Stimulated activated CD8-positive, alpha-beta memory T cell treated with anti-CD3 and anti-CD28 coated beads, Interleukin-2, amount 100 ng/mL, for 48 hours (primary cell): Measurements from ENCODE around the gene HECTD1.
"Not testable (repeated sequence)": the region's sequence is repeated elsewhere in the genome, so short reads cannot be mapped to it uniquely, and the experiment has no call there.

Source experiments
- DNase-seq, 2 donors: peaks; one replicate each; pipeline ENCODE4 v3.0.0-alpha.2; 2020; ENCODE audit warnings: low read depth in 2 of 2

Gene HECTD1

GRCh38 chr14:31093884-31094839 is 113.4 kb downstream of the HECTD1 start:
- not testable (repeated sequence) for DNase-seq

GRCh38 chr14:31092160-31092708 is 115.4 kb downstream of the HECTD1 start:
- no peak for DNase-seq

GRCh38 chr14:31090883-31091764 is 116.5 kb downstream of the HECTD1 start:
- no peak for DNase-seq

- not testable (repeated sequence) for DNase-seq
These were observed 121.1 kb downstream of the HECTD1 start for GRCh38 chr14:31086466-31086865.

- DNase-seq = no peak
These were observed 122.6 kb downstream of the HECTD1 start for GRCh38 chr14:31085027-31085426.

- DNase-seq = no peak
These were observed 123.2 kb downstream of the HECTD1 start for GRCh38 chr14:31084385-31084784.

- no peak for DNase-seq
These were observed 123.8 kb downstream of the HECTD1 start for GRCh38 chr14:31083781-31084180.

GRCh38 chr14:31080484-31080883 is 127.1 kb downstream of the HECTD1 start:
- DNase-seq = no peak

GRCh38 chr14:31080056-31080455 is 127.5 kb downstream of the HECTD1 start:
- no peak for DNase-seq

- DNase-seq = no peak
These were observed 128.8 kb downstream of the HECTD1 start for GRCh38 chr14:31078766-31079165.

- no peak for DNase-seq
These were observed 132.4 kb downstream of the HECTD1 start for GRCh38 chr14:31075144-31075543.

GRCh38 chr14:31071151-31071550 is 136.4 kb downstream of the HECTD1 start:
- DNase-seq = no peak

- no peak for DNase-seq
These were observed 137.2 kb downstream of the HECTD1 start for GRCh38 chr14:31070431-31070830.

- no peak for DNase-seq
These were observed 138.2 kb downstream of the HECTD1 start for GRCh38 chr14:31069343-31069742.

- DNase-seq = no peak
These were observed 139.4 kb downstream of the HECTD1 start for GRCh38 chr14:31068235-31068634.

GRCh38 chr14:31062908-31063307 is 144.7 kb downstream of the HECTD1 start:
- not testable (repeated sequence) for DNase-seq

GRCh38 chr14:31060253-31060875 is 147.2 kb downstream of the HECTD1 start:
- DNase-seq = no peak

GRCh38 chr14:31059152-31059924 is 148.3 kb downstream of the HECTD1 start:
- DNase-seq = no peak

- DNase-seq = no peak
These were observed 149.8 kb downstream of the HECTD1 start for GRCh38 chr14:31057701-31058364.

- no peak for DNase-seq
These were observed 150.6 kb downstream of the HECTD1 start for GRCh38 chr14:31057035-31057434.
